ENCODE results near the gene UGDH. TPM values are rescaled to one million over a fixed set of nuclear protein-coding genes. Genes with fewer than 3 reads are reported as not detected.
"Not testable (repeated sequence)": the region's sequence is repeated elsewhere in the genome, so short reads cannot be mapped to it uniquely, and the experiment has no call there.

UGDH gene
- total and polyA plus RNA-seq, 9 of the 15 experiments (the other 6 are each of a cell fraction or from before 2014, with no cell fraction given), result 5.5 to 21.7 (median 16.2) TPM

GRCh38 chr4:39533541-39533940 is 6.3 kb upstream of the UGDH start:
- no TSS peak for BruUV-seq (replicated peaks)
- peaks cover under 1 to 6% of the 10 kb centered on the region in 2 experiments; a peak in 3 of 5 replicates for H3K4me1 ChIP-seq (replicated peaks in 1 of 2; ENCODE audit: control insufficient read depth in 2 of 2, insufficient read depth in 2 of 2, low read length in 2 of 2)
- intact Hi-C loops (cut with micrococcal nuclease), result no loop called here
- ChIA-PET CTCF (ENCODE audit: low intra/inter-chr PET ratio) (no interaction called here), POLR2A (interaction anchor here (0.6 kb wide), 1 partner anchor 30 kb away, joined by 3 read pairs; no protein-coding TSS in a partner anchor)
- FAIRE-seq (no peak), DNase-seq (ENCODE audit: extremely low read depth in 1 of 4, low spot score in 3 of 4) (no peak), ATAC-seq (no peak)
- no peak overlapping the region for H3K4me3 ChIP-seq
- no peak overlapping the region for H3K9ac ChIP-seq (ENCODE audit: insufficient read depth in 1 of 2, low read depth in 2 of 2, low read length in 2 of 2)
- H4K20me1 ChIP-seq (replicated peaks; ENCODE audit: control insufficient read depth, insufficient read depth, low read length), result no peaks in the 10 kb centered on the region
- peaks cover 12% of the 10 kb centered on the region for H3K9me3 ChIP-seq (replicated peaks; ENCODE audit: control insufficient read depth, insufficient read depth, low read depth, low read length)
- in situ Hi-C loops (cut with MboI), result no loop called here
- H3K36me3 ChIP-seq (ENCODE audit: control insufficient read depth, insufficient read depth, low read length), result 0 out of 3 replicates have a peak, but pooled peaks cover 2% of the 10 kb centered on the region
- TF ChIP-seq ZFP36 (IDR thresholded peaks at IDR 0.05; ENCODE audit: low read depth, low read length, partially characterized antibody), result peak; percentile 22
- no peak for TF ChIP-seq DPF2 (IDR thresholded peaks at IDR 0.05)
- H3K27ac ChIP-seq (ENCODE audit: extremely low read depth, low read depth, low read length), result no peak overlapping the region
- peaks cover under 1% of the 10 kb centered on the region; the same call in 2 of the 3 replicates for H3K79me2 ChIP-seq (ENCODE audit: control insufficient read depth, insufficient read depth, low read length)
- H3K4me2 ChIP-seq (ENCODE audit: insufficient read depth, low read length), result no peak overlapping the region
- WGBS (ENCODE audit: insufficient coverage, low coverage, missing lambda C conversion rate), result 96% methylated on average over 5 of the region's 5 CpGs
- H2AFZ ChIP-seq (ENCODE audit: low read depth, low read length), result no peak overlapping the region
- no peaks in the 10 kb centered on the region for H3K9me1 ChIP-seq (ENCODE audit: control insufficient read depth, insufficient read depth, low read length)
- no peaks in the 10 kb centered on the region for H3K27me3 ChIP-seq (ENCODE audit: control insufficient read depth in 2 of 2, insufficient read depth in 2 of 2, low read length in 2 of 2)

GRCh38 chr4:39532237-39532636 is 5.0 kb upstream of the UGDH start:
- BruUV-seq (replicated peaks); DNase-seq (ENCODE audit: extremely low read depth in 1 of 4, low spot score in 3 of 4); H4K20me1 ChIP-seq (replicated peaks; ENCODE audit: control insufficient read depth, insufficient read depth, low read length); ATAC-seq; H3K27ac ChIP-seq (ENCODE audit: extremely low read depth, low read depth, low read length); H3K27me3 ChIP-seq (ENCODE audit: control insufficient read depth in 2 of 2, insufficient read depth in 2 of 2, low read length in 2 of 2); in situ Hi-C loops (cut with MboI); H3K4me3 ChIP-seq; POLR2A ChIA-PET; H3K36me3 ChIP-seq (ENCODE audit: control insufficient read depth, insufficient read depth, low read length); H3K4me2 ChIP-seq (ENCODE audit: insufficient read depth, low read length); H3K9me1 ChIP-seq (ENCODE audit: control insufficient read depth, insufficient read depth, low read length); CTCF ChIA-PET (ENCODE audit: low intra/inter-chr PET ratio); H3K9ac ChIP-seq (ENCODE audit: insufficient read depth in 1 of 2, low read depth in 2 of 2, low read length in 2 of 2); H3K79me2 ChIP-seq (ENCODE audit: control insufficient read depth, insufficient read depth, low read length); intact Hi-C loops (cut with micrococcal nuclease); FAIRE-seq; H2AFZ ChIP-seq (ENCODE audit: low read depth, low read length): not testable (repeated sequence)
- WGBS (ENCODE audit: insufficient coverage, low coverage, missing lambda C conversion rate), result 14% methylated on average over 1 of the region's 3 CpGs
- Histone ChIP-seq H3K9me3 (replicated peaks; ENCODE audit: control insufficient read depth, insufficient read depth, low read depth, low read length) (peaks cover 12% of the 10 kb centered on the region), H3K4me1 (replicated peaks in 1 of 2; ENCODE audit: control insufficient read depth in 2 of 2, insufficient read depth in 2 of 2, low read length in 2 of 2) (peaks cover 5 to 15% of the 10 kb centered on the region in 2 experiments; a peak in 4 of 5 replicates)
- TF ChIP-seq ZFP36 (IDR thresholded peaks at IDR 0.05; ENCODE audit: low read depth, low read length, partially characterized antibody) (peak; percentile 34), ZNF431 (CRISPR knock-in tag; IDR thresholded peaks at IDR 0.05) (peak; percentile 99), ZNF766 (CRISPR knock-in tag; conservative IDR thresholded peaks at IDR 0.05) (peak; percentile 83), TRIM24 (IDR thresholded peaks at IDR 0.05) (0 out of 4 replicates have a peak, but pooled peaks of 1 of the 2 experiments have one; percentile 11)
